Measurements from ENCODE around the gene COL16A1.
A peak's percentile ranks its signal among the peaks of the same experiment; 100 is the strongest.
"Not testable (repeated sequence)": the region's sequence is repeated elsewhere in the genome, so short reads cannot be mapped to it uniquely, and the experiment has no call there.

Gene COL16A1

GRCh38 chr1:31712068-31712467 lies 8.3 kb upstream of the COL16A1 start:
- DNase-seq (ENCODE audit: low read depth, low spot score) = no peak

GRCh38 chr1:31708324-31708723 lies 4.5 kb upstream of the COL16A1 start:
- no peak for DNase-seq (ENCODE audit: low read depth, low spot score)
- H3K4me3 ChIP-seq (ENCODE audit: low read length) = no peak overlapping the region

More at GRCh38 chr1:31712068-31712467, 8.3 kb upstream of the COL16A1 start:
- H3K4me3 ChIP-seq (ENCODE audit: low read length) = no peak overlapping the region

- DNase-seq (ENCODE audit: low read depth, low spot score) = no peak
- H3K4me3 ChIP-seq (ENCODE audit: low read length) = no peak overlapping the region
Measured at GRCh38 chr1:31707711-31708110, 3.9 kb upstream of the COL16A1 start.

GRCh38 chr1:31707059-31707600 lies 3.3 kb upstream of the COL16A1 start:
- not testable (repeated sequence) for H3K4me3 ChIP-seq (ENCODE audit: low read length); DNase-seq (ENCODE audit: low read depth, low spot score)

- no peak for DNase-seq (ENCODE audit: low read depth, low spot score)
- H3K4me3 ChIP-seq (ENCODE audit: low read length) = no peak overlapping the region
Measured at GRCh38 chr1:31706384-31707058, 2.7 kb upstream of the COL16A1 start.

GRCh38 chr1:31705080-31705866 lies 1.5 kb upstream of the COL16A1 start:
- peak; percentile 40 for DNase-seq (ENCODE audit: low read depth, low spot score)
- no peak overlapping the region for H3K4me3 ChIP-seq (ENCODE audit: low read length)

- DNase-seq (ENCODE audit: low read depth, low spot score) = no peak
- H3K4me3 ChIP-seq (ENCODE audit: low read length) = no peak overlapping the region
Measured at GRCh38 chr1:31704271-31705079, 658 bp upstream of the COL16A1 start.

- H3K4me3 ChIP-seq (ENCODE audit: low read length) = no peak overlapping the region
Measured at GRCh38 chr1:31702836-31703404, 897 bp downstream of the COL16A1 start.

GRCh38 chr1:31701091-31701736 lies 2.6 kb downstream of the COL16A1 start:
- H3K4me3 ChIP-seq (ENCODE audit: low read length) = no peak overlapping the region
- no peak for DNase-seq (ENCODE audit: low read depth, low spot score)

More at GRCh38 chr1:31702836-31703404, 897 bp downstream of the COL16A1 start:
- no peak for DNase-seq (ENCODE audit: low read depth, low spot score)

GRCh38 chr1:31700468-31701090 lies 3.2 kb downstream of the COL16A1 start:
- no peak overlapping the region for H3K4me3 ChIP-seq (ENCODE audit: low read length)
- no peak for DNase-seq (ENCODE audit: low read depth, low spot score)

- peak; percentile 49 for DNase-seq (ENCODE audit: low read depth, low spot score)
- H3K4me3 ChIP-seq (ENCODE audit: low read length) = no peak overlapping the region
Measured at GRCh38 chr1:31699341-31699891, 4.4 kb downstream of the COL16A1 start.

- no peak for DNase-seq (ENCODE audit: low read depth, low spot score)
- H3K4me3 ChIP-seq (ENCODE audit: low read length) = no peak overlapping the region
Measured at GRCh38 chr1:31697369-31697984, 6.3 kb downstream of the COL16A1 start.

GRCh38 chr1:31696242-31696641 lies 7.6 kb downstream of the COL16A1 start:
- DNase-seq (ENCODE audit: low read depth, low spot score) = no peak
- H3K4me3 ChIP-seq (ENCODE audit: low read length) = no peak overlapping the region

- no peak for DNase-seq (ENCODE audit: low read depth, low spot score)
- no peak overlapping the region for H3K4me3 ChIP-seq (ENCODE audit: low read length)
Measured at GRCh38 chr1:31695327-31695726, 8.5 kb downstream of the COL16A1 start.

- H3K4me3 ChIP-seq (ENCODE audit: low read length) = no peak overlapping the region
- no peak for DNase-seq (ENCODE audit: low read depth, low spot score)
Measured at GRCh38 chr1:31694964-31695313, 8.9 kb downstream of the COL16A1 start.

GRCh38 chr1:31694069-31694963 lies 9.5 kb downstream of the COL16A1 start:
- no peak overlapping the region for H3K4me3 ChIP-seq (ENCODE audit: low read length)
- DNase-seq (ENCODE audit: low read depth, low spot score) = no peak

GRCh38 chr1:31693231-31693630 lies 10.6 kb downstream of the COL16A1 start:
- no peak overlapping the region for H3K4me3 ChIP-seq (ENCODE audit: low read length)
- no peak for DNase-seq (ENCODE audit: low read depth, low spot score)
